Measurements from ENCODE around the gene LMCD1.

Gene LMCD1

GRCh38 chr3:8505621-8506020, 4.0 kb downstream of the LMCD1 start:
- no peak for DNase-seq (ENCODE audit: low read depth)

GRCh38 chr3:8506571-8507061, 5.0 kb downstream of the LMCD1 start:
- DNase-seq (ENCODE audit: low read depth): no peak

- DNase-seq (ENCODE audit: low read depth): no peak
These were observed 5.9 kb downstream of the LMCD1 start for GRCh38 chr3:8507496-8507895.

- DNase-seq (ENCODE audit: low read depth): no peak
These were observed 8.3 kb downstream of the LMCD1 start for GRCh38 chr3:8509961-8510360.

GRCh38 chr3:8512234-8512633, 10.6 kb downstream of the LMCD1 start:
- no peak for DNase-seq (ENCODE audit: low read depth)

- no peak for DNase-seq (ENCODE audit: low read depth)
These were observed 14.5 kb downstream of the LMCD1 start for GRCh38 chr3:8516047-8516661.

- no peak for DNase-seq (ENCODE audit: low read depth)
These were observed 15.2 kb downstream of the LMCD1 start for GRCh38 chr3:8516783-8517182.

- DNase-seq (ENCODE audit: low read depth): no peak
These were observed 15.9 kb downstream of the LMCD1 start for GRCh38 chr3:8517487-8517886.

- DNase-seq (ENCODE audit: low read depth): no peak
These were observed 16.5 kb downstream of the LMCD1 start for GRCh38 chr3:8518138-8518537.

GRCh38 chr3:8519156-8519555, 17.5 kb downstream of the LMCD1 start:
- DNase-seq (ENCODE audit: low read depth): no peak

GRCh38 chr3:8519774-8520448, 18.3 kb downstream of the LMCD1 start:
- DNase-seq (ENCODE audit: low read depth): no peak

GRCh38 chr3:8520816-8521403, 19.3 kb downstream of the LMCD1 start:
- DNase-seq (ENCODE audit: low read depth): no peak

- DNase-seq (ENCODE audit: low read depth): no peak
These were observed 21.4 kb downstream of the LMCD1 start for GRCh38 chr3:8523041-8523440.

- no peak for DNase-seq (ENCODE audit: low read depth)
These were observed 22.6 kb downstream of the LMCD1 start for GRCh38 chr3:8524249-8524648.

GRCh38 chr3:8524656-8525399, 23.2 kb downstream of the LMCD1 start:
- DNase-seq (ENCODE audit: low read depth): no peak

- DNase-seq (ENCODE audit: low read depth): no peak
These were observed 24.3 kb downstream of the LMCD1 start for GRCh38 chr3:8525893-8526292.

- no peak for DNase-seq (ENCODE audit: low read depth)
These were observed 27.6 kb downstream of the LMCD1 start for GRCh38 chr3:8529181-8529637.

- DNase-seq (ENCODE audit: low read depth): no peak
These were observed 28.3 kb downstream of the LMCD1 start for GRCh38 chr3:8529738-8530525.

GRCh38 chr3:8530581-8530980, 29.0 kb downstream of the LMCD1 start:
- no peak for DNase-seq (ENCODE audit: low read depth)

GRCh38 chr3:8532251-8532871, 30.7 kb downstream of the LMCD1 start:
- no peak for DNase-seq (ENCODE audit: low read depth)
